H9 (cell line): Measurements from ENCODE around the gene GRIP2. TPM values are rescaled to one million over a fixed set of nuclear protein-coding genes. Genes with fewer than 3 reads are reported as not detected.

Experiments used
- DNase-seq: peaks from one replicate; pipeline ENCODE4 v3.0.0-alpha.2; 2017
- H2AFZ ChIP-seq: one replicate; pipeline ENCODE4 v1.6.1; 2013; ENCODE audit warnings: mild to moderate bottlenecking, low read length, control low read depth, moderate library complexity
- H2AK5ac ChIP-seq: 2 replicates; pipeline ENCODE4 v1.6.1; 2013; ENCODE audit warnings: low read length, control low read depth, mixed read lengths; ENCODE audit not compliant: insufficient read length
- H2BK120ac ChIP-seq: one replicate; pipeline ENCODE4 v1.6.1; 2013; ENCODE audit warnings: low read depth, mild to moderate bottlenecking, low read length, control low read depth, inconsistent platforms; ENCODE audit not compliant: poor library complexity, severe bottlenecking
- H2BK12ac ChIP-seq: 2 replicates; pipeline ENCODE4 v1.6.1; 2013; ENCODE audit warnings: low read length, control low read depth, mixed read lengths, low read depth; ENCODE audit not compliant: insufficient read length
- H2BK15ac ChIP-seq: 2 replicates; pipeline ENCODE4 v1.6.1; 2013; ENCODE audit warnings: low read depth, low read length, control low read depth
- H2BK20ac ChIP-seq: one replicate; pipeline ENCODE4 v1.6.1; 2013; ENCODE audit warnings: low read depth, mild to moderate bottlenecking, low read length, control low read depth, inconsistent platforms; ENCODE audit not compliant: poor library complexity, severe bottlenecking
- H2BK5ac ChIP-seq: 2 replicates; pipeline ENCODE4 v1.6.1; 2013; ENCODE audit warnings: low read length, control low read depth, mixed read lengths; ENCODE audit not compliant: insufficient read length
- H3K14ac ChIP-seq: 2 replicates; pipeline ENCODE4 v1.6.1; 2013; ENCODE audit warnings: low read length, control low read depth; ENCODE audit not compliant: insufficient read depth
- H3K18ac ChIP-seq: 2 replicates; pipeline ENCODE4 v1.6.1; 2013; ENCODE audit warnings: low read depth, mild to moderate bottlenecking, mixed read lengths, low read length, control low read depth; ENCODE audit not compliant: insufficient read length
- H3K23ac ChIP-seq: 2 replicates; pipeline ENCODE4 v1.6.1; 2013; ENCODE audit warnings: low read length, control low read depth, mixed read lengths, low read depth; ENCODE audit not compliant: insufficient read length
- H3K23me2 ChIP-seq: 2 replicates; pipeline ENCODE4 v1.6.1; 2013; ENCODE audit warnings: low read depth, mild to moderate bottlenecking, mixed read lengths, low read length, control low read depth; ENCODE audit not compliant: insufficient read length, poor library complexity, severe bottlenecking
- H3K27ac ChIP-seq: 2 replicates; pipeline ENCODE4 v1.5.1; 2013; ENCODE audit warnings: low read length, control low read depth, mixed read lengths, low read depth; ENCODE audit not compliant: insufficient read length
- H3K27me3 ChIP-seq: 2 replicates; pipeline ENCODE4 v1.6.1; 2013; ENCODE audit warnings: low read length, control low read depth, inconsistent platforms; ENCODE audit not compliant: insufficient read depth
- H3K4ac ChIP-seq: 2 replicates; pipeline ENCODE4 v1.6.1; 2013; ENCODE audit warnings: low read depth, mild to moderate bottlenecking, control low read depth, inconsistent platforms, low read length, moderate library complexity
- H3K4me1 ChIP-seq: 2 replicates; pipeline ENCODE4 v1.6.1; 2013; ENCODE audit warnings: low read length, control low read depth, inconsistent platforms; ENCODE audit not compliant: insufficient read depth
- H3K4me2 ChIP-seq: 2 replicates; pipeline ENCODE4 v1.6.1; 2013; ENCODE audit warnings: low read length, control low read depth, mixed read lengths; ENCODE audit not compliant: insufficient read length, insufficient read depth
- H3K56ac ChIP-seq: 2 replicates; pipeline ENCODE4 v1.6.1; 2013; ENCODE audit warnings: low read depth, mild to moderate bottlenecking, mixed read lengths, low read length, control low read depth; ENCODE audit not compliant: insufficient read length
- H3K79me1 ChIP-seq: 2 replicates; pipeline ENCODE4 v1.6.1; 2013; ENCODE audit warnings: low read depth, mild to moderate bottlenecking, moderate library complexity, low read length, control low read depth, inconsistent platforms; ENCODE audit not compliant: insufficient read depth, poor library complexity, severe bottlenecking
- H3K79me2 ChIP-seq: 2 replicates; pipeline ENCODE4 v1.6.1; 2013; ENCODE audit warnings: low read length, control low read depth, inconsistent platforms; ENCODE audit not compliant: insufficient read depth
- H3K9ac ChIP-seq: 2 replicates; pipeline ENCODE4 v1.6.1; 2013; ENCODE audit warnings: low read length, control low read depth, mixed read lengths; ENCODE audit not compliant: insufficient read length; ENCODE audit errors: extremely low read depth
- H3K9me3 ChIP-seq: one replicate; pipeline ENCODE4 v1.6.1; 2013; ENCODE audit warnings: low read depth, low read length, inconsistent platforms; ENCODE audit not compliant: control insufficient read depth
- H3T11ph ChIP-seq: one replicate; pipeline ENCODE4 v1.6.1; 2013; ENCODE audit warnings: mild to moderate bottlenecking, low read length, control low read depth, inconsistent platforms
- H4K20me1 ChIP-seq: one replicate; pipeline ENCODE4 v1.6.1; 2013; ENCODE audit not compliant: control insufficient read depth, insufficient read length, insufficient read depth
- H4K5ac ChIP-seq: 2 replicates; pipeline ENCODE4 v1.6.1; 2013; ENCODE audit warnings: low read depth, mild to moderate bottlenecking, mixed read lengths, low read length, control low read depth; ENCODE audit not compliant: insufficient read length
- H4K8ac ChIP-seq: replicated peaks from 2 replicates; pipeline ENCODE4 v1.6.1; 2013; ENCODE audit warnings: low read length, control low read depth, mixed read lengths, low read depth; ENCODE audit not compliant: insufficient read length
- H4K91ac ChIP-seq: 2 replicates; pipeline ENCODE4 v1.6.1; 2013; ENCODE audit warnings: low read depth, mild to moderate bottlenecking, moderate library complexity, mixed read lengths, low read length, control low read depth; ENCODE audit not compliant: insufficient read length
- H3K27ac Mint-ChIP-seq, 3 experiments: 2 replicates in 2 of 3; 3 replicates in 1 of 3; pipeline ENCODE4 v1.8.0; 2020 to 2021; ENCODE audit warnings: mixed read lengths in 3 of 3, mild to moderate bottlenecking in 1 of 3, moderate library complexity in 1 of 3
- H3K27me3 Mint-ChIP-seq: 2 replicates; pipeline ENCODE4 v1.8.0; 2021; ENCODE audit warnings: low read depth, mild to moderate bottlenecking, moderate library complexity, mixed read lengths
- H3K36me3 Mint-ChIP-seq, 3 experiments: 2 replicates in 2 of 3; 3 replicates in 1 of 3; pipeline ENCODE4 v1.8.0; 2020 to 2021; ENCODE audit warnings: low read depth in 3 of 3, mixed read lengths in 3 of 3; ENCODE audit not compliant: insufficient read depth in 1 of 3
- H3K4me1 Mint-ChIP-seq, 2 experiments: 2 replicates each; pipeline ENCODE4 v1.8.0; 2020; ENCODE audit warnings: mixed read lengths in 2 of 2
- H3K4me3 Mint-ChIP-seq, 2 experiments: 2 replicates in 1 of 2; 3 replicates in 1 of 2; pipeline ENCODE4 v1.8.0; 2020 to 2021; ENCODE audit warnings: mild to moderate bottlenecking in 2 of 2, mixed read lengths in 2 of 2, moderate library complexity in 1 of 2
- H3K9me3 Mint-ChIP-seq, 2 experiments: 2 replicates in 1 of 2; 3 replicates in 1 of 2; pipeline ENCODE4 v1.8.0; 2020; ENCODE audit warnings: mild to moderate bottlenecking in 2 of 2, mixed read lengths in 2 of 2, moderate library complexity in 1 of 2
- WGBS: extraction: QIAGEN DNeasy Blood & Tissue Kit; methylation state at CpG from one replicate; pipeline ENCODE4 v1.1.7; 2013; ENCODE audit warnings: missing lambda C conversion rate, low lambda C conversion rate, mixed read lengths; ENCODE audit not compliant: insufficient read length; ENCODE audit errors: extremely low coverage; 5-methylcytosine and 5-hydroxymethylcytosine counted together
- total RNA-seq: library from RNA; stranded (reverse); gene quantifications from 2 replicates; pipeline ENCODE4 v1.2.1, GENCODE V29; 2021
- TF ChIP-seq, protein P1 (sequence below): fragments of 200-600 bp; sonication (generic); conservative IDR thresholded peaks from 3 replicates; pipeline ENCODE4 v1.8.0; 2021; ENCODE audit warnings: antibody characterized with exemption, mild to moderate bottlenecking

GRIP2 gene
- total RNA-seq, 1 experiment from 2014 or later, result 3.1 TPM

DNA sequence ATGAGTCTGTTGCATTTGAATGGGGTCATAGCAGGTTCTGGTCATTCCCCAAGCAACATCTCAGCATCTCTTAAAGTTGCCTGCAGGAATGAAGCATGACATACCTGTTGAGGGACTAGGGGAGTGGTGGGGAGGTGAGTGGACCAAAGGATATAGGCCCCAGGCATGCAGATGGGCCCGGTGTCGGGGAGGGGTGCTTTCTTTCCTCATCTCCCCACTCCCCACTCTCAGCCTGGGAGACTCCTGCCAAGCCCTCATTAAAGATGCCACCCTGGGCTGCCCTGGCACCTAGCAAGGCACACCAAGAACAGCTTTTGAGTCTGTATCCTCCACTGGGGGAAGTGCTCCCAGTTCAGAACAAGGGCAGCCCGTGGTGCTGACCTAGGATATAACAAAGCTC lies 54.2 kb downstream of the GRIP2 start:
- no peak overlapping the region for H2BK120ac ChIP-seq
- H3K9me3 ChIP-seq, result no peaks in the 10 kb centered on the region
- no peak overlapping the region for H2AK5ac ChIP-seq
- no peaks in the 10 kb centered on the region for H3K79me2 ChIP-seq
- H3K79me1 ChIP-seq, result no peaks in the 10 kb centered on the region
- no peak overlapping the region for H3K56ac ChIP-seq
- no peak overlapping the region for H4K5ac ChIP-seq
- no peaks in the 10 kb centered on the region for H4K20me1 ChIP-seq
- DNase-seq, result no peak
- no peak overlapping the region for H3K18ac ChIP-seq
- H4K91ac ChIP-seq, result no peak overlapping the region
- no peak overlapping the region for H2BK15ac ChIP-seq
- no peak overlapping the region for H2AFZ ChIP-seq
- no peaks in the 10 kb centered on the region for H3K4me1 ChIP-seq
- Mint-ChIP-seq H3K4me1 (peaks cover 13 to 17% of the 10 kb centered on the region in 2 experiments), H3K27me3 (no peaks in the 10 kb centered on the region), H3K4me3 (no peak overlapping the region), H3K9me3 (no peaks in the 10 kb centered on the region), H3K36me3 (peaks cover 21 to 64% (median 29%) of the 10 kb centered on the region in 3 experiments; a peak in 6 of 7 replicates), H3K27ac (no peak overlapping the region)
- WGBS, result no CpG with 5 or more reads among the region's 3 CpGs
- H3K4ac ChIP-seq, result no peak overlapping the region
- H3K4me2 ChIP-seq, result no peak overlapping the region
- TF ChIP-seq, protein P1, sequence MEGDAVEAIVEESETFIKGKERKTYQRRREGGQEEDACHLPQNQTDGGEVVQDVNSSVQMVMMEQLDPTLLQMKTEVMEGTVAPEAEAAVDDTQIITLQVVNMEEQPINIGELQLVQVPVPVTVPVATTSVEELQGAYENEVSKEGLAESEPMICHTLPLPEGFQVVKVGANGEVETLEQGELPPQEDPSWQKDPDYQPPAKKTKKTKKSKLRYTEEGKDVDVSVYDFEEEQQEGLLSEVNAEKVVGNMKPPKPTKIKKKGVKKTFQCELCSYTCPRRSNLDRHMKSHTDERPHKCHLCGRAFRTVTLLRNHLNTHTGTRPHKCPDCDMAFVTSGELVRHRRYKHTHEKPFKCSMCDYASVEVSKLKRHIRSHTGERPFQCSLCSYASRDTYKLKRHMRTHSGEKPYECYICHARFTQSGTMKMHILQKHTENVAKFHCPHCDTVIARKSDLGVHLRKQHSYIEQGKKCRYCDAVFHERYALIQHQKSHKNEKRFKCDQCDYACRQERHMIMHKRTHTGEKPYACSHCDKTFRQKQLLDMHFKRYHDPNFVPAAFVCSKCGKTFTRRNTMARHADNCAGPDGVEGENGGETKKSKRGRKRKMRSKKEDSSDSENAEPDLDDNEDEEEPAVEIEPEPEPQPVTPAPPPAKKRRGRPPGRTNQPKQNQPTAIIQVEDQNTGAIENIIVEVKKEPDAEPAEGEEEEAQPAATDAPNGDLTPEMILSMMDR, result no peak
- no peak overlapping the region for H3K14ac ChIP-seq
- H2BK12ac ChIP-seq, result no peak overlapping the region
- H3K23ac ChIP-seq, result no peak overlapping the region
- H3K27me3 ChIP-seq, result no peaks in the 10 kb centered on the region
- no peak overlapping the region for H2BK20ac ChIP-seq
- no peak overlapping the region for H4K8ac ChIP-seq
- H2BK5ac ChIP-seq, result no peak overlapping the region
- H3K9ac ChIP-seq, result no peak overlapping the region
- H3K27ac ChIP-seq, result no peak overlapping the region
- H3T11ph ChIP-seq, result no peak overlapping the region
- H3K23me2 ChIP-seq, result no peaks in the 10 kb centered on the region
